ENCODE data around the gene SH3PXD2A. TPM values are rescaled to one million over a fixed set of nuclear protein-coding genes. Genes with fewer than 3 reads are reported as not detected.

SH3PXD2A gene
- total RNA-seq, 1 donor from 2014 or later = 36.8 TPM

DNA sequence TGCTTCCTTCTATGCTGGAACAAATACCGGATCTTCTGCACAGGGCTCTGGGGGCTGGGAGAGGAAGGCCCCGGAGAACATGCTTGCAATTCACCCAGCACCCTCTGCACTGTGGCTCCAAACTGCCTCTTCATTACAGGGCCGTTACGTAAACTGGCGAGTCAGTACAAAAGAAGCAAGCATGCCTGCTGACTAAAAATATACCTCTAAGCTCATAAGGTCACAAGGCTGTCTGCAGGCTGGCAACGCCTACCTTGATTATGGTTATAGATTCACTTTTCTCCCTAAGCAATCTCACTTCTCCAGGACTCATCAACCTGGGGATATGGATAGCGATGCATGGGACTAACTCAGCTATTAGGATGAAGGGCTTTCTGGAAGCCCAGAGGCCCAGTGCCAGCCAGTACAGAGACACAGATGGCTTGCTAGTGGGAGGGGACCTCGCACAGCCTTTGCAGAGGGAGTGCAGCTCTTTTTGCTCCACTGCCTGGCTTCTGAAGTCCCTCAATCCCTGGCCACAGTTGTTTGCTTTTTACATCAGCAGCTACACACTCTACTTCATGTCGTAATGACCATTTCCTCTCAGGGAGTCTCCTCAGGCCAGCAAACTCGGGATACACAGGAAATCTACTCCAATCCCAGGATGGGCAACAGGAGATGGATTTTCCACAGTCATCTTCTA is 96.1 kb downstream of the SH3PXD2A start:
- no peak for TF ChIP-seq CTCF (IDR thresholded peaks at IDR 0.05; ENCODE audit: unreplicated experiment)
- H3K4me1 Mint-ChIP-seq = peaks cover 35% of the 10 kb centered on the region

GRCh38 chr10:103758294-103758681 is 97.1 kb downstream of the SH3PXD2A start:
- Mint-ChIP-seq H3K36me3 (no peaks in the 10 kb centered on the region), H3K4me1 (peaks cover 35% of the 10 kb centered on the region), H3K27me3 (ENCODE audit: low read depth) (no peaks in the 10 kb centered on the region), H3K4me3 (no peak overlapping the region), H3K27ac (peak overlapping the region; percentile 83), H3K9me3 (no peaks in the 10 kb centered on the region)
- no peak for DNase-seq (ENCODE audit: low spot score in 2 of 2, unreplicated experiment in 2 of 2)
- no peak for TF ChIP-seq CTCF (IDR thresholded peaks at IDR 0.05; ENCODE audit: unreplicated experiment)

More for the DNA sequence above, 96.1 kb downstream of the SH3PXD2A start:
- Mint-ChIP-seq H3K36me3 (no peaks in the 10 kb centered on the region), H3K27me3 (ENCODE audit: low read depth) (no peaks in the 10 kb centered on the region), H3K27ac (peak overlapping the region; percentile 73), H3K9me3 (no peaks in the 10 kb centered on the region), H3K4me3 (no peak overlapping the region)
- no peak for DNase-seq (ENCODE audit: low spot score in 2 of 2, unreplicated experiment in 2 of 2)

DNA sequence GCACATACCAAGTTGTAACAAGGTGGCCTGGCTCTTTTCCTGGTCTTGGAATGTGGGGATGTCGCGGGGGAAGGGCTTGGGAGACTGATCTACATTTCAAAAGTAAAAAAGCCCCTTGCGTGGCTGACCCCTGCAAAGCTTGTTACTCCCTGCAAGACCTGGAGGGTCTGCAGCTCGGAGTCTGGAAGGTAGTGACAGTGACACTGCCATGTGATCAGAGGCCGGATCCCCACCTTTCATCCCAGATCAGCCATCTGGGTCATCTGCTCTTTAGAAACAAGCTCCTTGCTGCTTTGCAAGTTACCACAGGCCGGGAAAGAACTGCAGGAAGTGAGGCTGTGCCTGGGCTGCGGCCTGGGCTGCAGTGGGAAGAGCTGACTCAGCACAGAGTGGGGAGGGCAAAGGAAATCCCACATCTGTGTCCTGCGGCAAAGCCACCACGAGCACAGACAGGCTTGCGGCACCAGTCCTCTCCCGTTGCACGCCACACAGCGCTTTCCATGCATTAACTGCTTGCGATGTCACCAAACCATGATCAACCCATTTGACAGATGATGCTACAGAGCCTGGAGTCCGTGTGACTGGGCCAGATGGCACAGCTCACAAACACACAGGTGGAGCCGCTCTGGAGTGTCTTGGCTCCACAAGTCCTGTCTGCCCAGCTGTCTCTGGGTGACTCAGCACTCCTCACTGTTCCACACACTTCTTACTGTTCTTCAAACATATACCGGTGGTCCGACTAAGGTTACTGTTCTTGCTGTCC is 97.7 kb downstream of the SH3PXD2A start:
- Mint-ChIP-seq H3K4me1 (peaks cover 35% of the 10 kb centered on the region), H3K27ac (peak overlapping the region; percentile 83), H3K27me3 (ENCODE audit: low read depth) (no peaks in the 10 kb centered on the region), H3K4me3 (no peak overlapping the region), H3K36me3 (no peaks in the 10 kb centered on the region), H3K9me3 (no peaks in the 10 kb centered on the region)
- TF ChIP-seq CTCF (IDR thresholded peaks at IDR 0.05; ENCODE audit: unreplicated experiment) = no peak
- DNase-seq (ENCODE audit: low spot score in 2 of 2, unreplicated experiment in 2 of 2) = no peak

DNA sequence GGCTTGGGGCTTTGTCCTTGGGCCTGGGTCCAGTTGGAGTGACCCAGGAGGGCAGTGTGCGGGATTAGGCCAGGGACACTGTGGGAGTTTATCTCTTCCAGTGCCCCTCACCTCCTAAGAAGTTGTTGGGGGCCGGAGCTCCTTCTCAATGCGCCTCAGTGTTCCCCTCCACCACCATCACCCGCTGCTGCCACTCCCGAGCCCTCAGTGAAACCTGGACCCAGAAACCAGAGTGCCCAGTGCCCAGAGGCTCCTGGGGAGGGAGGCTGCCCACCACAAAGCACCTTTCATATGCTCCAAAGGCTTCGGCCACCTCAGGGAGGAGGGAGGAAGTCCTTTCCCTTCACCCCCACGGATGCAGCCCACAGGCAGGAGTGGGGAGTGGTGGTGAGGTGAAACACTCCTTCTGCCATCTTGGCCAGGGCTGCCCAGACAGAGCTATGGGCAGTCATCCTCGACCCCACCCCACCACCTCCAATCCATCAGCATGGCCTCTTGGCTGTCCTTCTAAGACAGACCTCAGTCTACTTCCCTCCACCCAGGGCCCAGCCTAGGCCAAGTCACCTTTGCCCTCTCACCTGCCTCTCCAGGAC is 99.0 kb downstream of the SH3PXD2A start:
- TF ChIP-seq CTCF (IDR thresholded peaks at IDR 0.05; ENCODE audit: unreplicated experiment) = no peak
- H3K27me3 Mint-ChIP-seq (ENCODE audit: low read depth) = no peaks in the 10 kb centered on the region
- peaks cover 31% of the 10 kb centered on the region for H3K4me1 Mint-ChIP-seq
- no peak overlapping the region for H3K4me3 Mint-ChIP-seq
- no peak for DNase-seq (ENCODE audit: low spot score in 2 of 2, unreplicated experiment in 2 of 2)
- peak overlapping the region; percentile 14 for H3K27ac Mint-ChIP-seq
- no peaks in the 10 kb centered on the region for H3K36me3 Mint-ChIP-seq
- no peaks in the 10 kb centered on the region for H3K9me3 Mint-ChIP-seq

- Mint-ChIP-seq H3K4me3 (no peak overlapping the region), H3K27ac (no peak overlapping the region), H3K9me3 (no peaks in the 10 kb centered on the region), H3K27me3 (ENCODE audit: low read depth) (no peaks in the 10 kb centered on the region), H3K36me3 (no peaks in the 10 kb centered on the region), H3K4me1 (peaks cover 13% of the 10 kb centered on the region)
- TF ChIP-seq CTCF (IDR thresholded peaks at IDR 0.05; ENCODE audit: unreplicated experiment) = peak; percentile 88
- no peak for DNase-seq (ENCODE audit: low spot score in 2 of 2, unreplicated experiment in 2 of 2)
These were observed 102.6 kb downstream of the SH3PXD2A start for GRCh38 chr10:103752680-103753248.

Measured in mesothelial cell of epicardium (in vitro differentiated cells).